GM19239 (cell line): ENCODE results near the gene MUTYH.
"Not testable (repeated sequence)": the region's sequence is repeated elsewhere in the genome, so short reads cannot be mapped to it uniquely, and the experiment has no call there.

Experiments used
- DNase-seq: peaks from one replicate; pipeline ENCODE4 v3.0.0; 2011; ENCODE audit warnings: low spot score; ENCODE audit not compliant: insufficient read length
- FAIRE-seq: peaks from 2 replicates; lab custom pipeline; 2011; peaks lifted over from hg19 to GRCh38; lab: Jason Lieb, UNC

Gene MUTYH

DNA sequence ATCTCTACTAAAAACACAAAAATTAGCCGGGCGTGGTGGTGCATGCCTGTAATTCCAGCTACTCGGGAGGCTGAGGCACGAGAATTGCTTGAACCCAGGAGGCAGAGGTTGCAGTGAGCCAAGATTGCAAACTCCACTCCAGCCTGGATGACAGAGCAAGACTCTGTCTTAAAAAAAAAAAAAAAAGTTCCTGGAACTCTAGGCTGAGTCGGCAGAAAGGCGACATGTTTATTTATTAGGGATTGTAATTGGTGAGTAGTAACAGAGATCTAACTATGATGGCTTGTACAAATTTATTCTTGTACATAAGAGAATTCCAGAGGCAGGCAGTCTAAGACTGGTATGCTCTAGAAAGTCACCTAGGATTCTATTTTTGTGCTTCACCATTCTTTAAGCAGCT lies 49.2 kb downstream of the MUTYH start:
- not testable (repeated sequence) for DNase-seq, FAIRE-seq

- not testable (repeated sequence) for DNase-seq, FAIRE-seq
Measured at GRCh38 chr1:45286521-45286920, 53.7 kb downstream of the MUTYH start.

GRCh38 chr1:45284858-45285257 lies 55.4 kb downstream of the MUTYH start:
- DNase-seq, FAIRE-seq: not testable (repeated sequence)

- no peak for FAIRE-seq
- no peak for DNase-seq
Measured at GRCh38 chr1:45282351-45282750, 57.9 kb downstream of the MUTYH start.
